ENCODE measurements around the gene NDUFC1.
"Not testable (repeated sequence)": the region's sequence is repeated elsewhere in the genome, so short reads cannot be mapped to it uniquely, and the experiment has no call there.

The NDUFC1 gene

GRCh38 chr4:139299536-139299935, 2.7 kb downstream of the NDUFC1 start:
- no peak for DNase-seq (ENCODE audit: low read depth in 2 of 2)

GRCh38 chr4:139297001-139297410, 5.3 kb downstream of the NDUFC1 start:
- DNase-seq (ENCODE audit: low read depth in 2 of 2), result no peak

GRCh38 chr4:139295942-139296299, 6.4 kb downstream of the NDUFC1 start:
- no peak for DNase-seq (ENCODE audit: low read depth in 2 of 2)

GRCh38 chr4:139295206-139295941, 6.9 kb downstream of the NDUFC1 start:
- peak; percentile 100 for DNase-seq (ENCODE audit: low read depth in 2 of 2)

- no peak for DNase-seq (ENCODE audit: low read depth in 2 of 2)
These were observed 16.0 kb downstream of the NDUFC1 start for GRCh38 chr4:139286186-139286698.

- no peak for DNase-seq (ENCODE audit: low read depth in 2 of 2)
These were observed 19.6 kb downstream of the NDUFC1 start for GRCh38 chr4:139282721-139283075.

GRCh38 chr4:139282065-139282720, 20.1 kb downstream of the NDUFC1 start:
- DNase-seq (ENCODE audit: low read depth in 2 of 2), result no peak

GRCh38 chr4:139279760-139280620, 22.3 kb downstream of the NDUFC1 start, which contains the start of gene MGARP:
MGARP (minus strand) TSS chr4:139280225; CDS start chr4:139280158, 67 bp downstream.
- peak in 1 of 2 donors; percentile 12 for DNase-seq (ENCODE audit: low read depth in 2 of 2)

GRCh38 chr4:139278912-139279759, 23.1 kb downstream of the NDUFC1 start:
- no peak for DNase-seq (ENCODE audit: low read depth in 2 of 2)

GRCh38 chr4:139278485-139278884, 23.8 kb downstream of the NDUFC1 start:
- DNase-seq (ENCODE audit: low read depth in 2 of 2), result no peak

- no peak for DNase-seq (ENCODE audit: low read depth in 2 of 2)
These were observed 27.0 kb downstream of the NDUFC1 start for GRCh38 chr4:139275281-139275735.

- no peak for DNase-seq (ENCODE audit: low read depth in 2 of 2)
These were observed 27.5 kb downstream of the NDUFC1 start for GRCh38 chr4:139274790-139275189.

- no peak for DNase-seq (ENCODE audit: low read depth in 2 of 2)
These were observed 28.4 kb downstream of the NDUFC1 start for GRCh38 chr4:139273835-139274234.

GRCh38 chr4:139267301-139267700, 35.0 kb downstream of the NDUFC1 start:
- no peak for DNase-seq (ENCODE audit: low read depth in 2 of 2)

- DNase-seq (ENCODE audit: low read depth in 2 of 2), result peak; percentile 65
These were observed 35.6 kb downstream of the NDUFC1 start for GRCh38 chr4:139266583-139267257.

GRCh38 chr4:139266208-139266582, 36.1 kb downstream of the NDUFC1 start:
- DNase-seq (ENCODE audit: low read depth in 2 of 2), result no peak

- no peak for DNase-seq (ENCODE audit: low read depth in 2 of 2)
These were observed 36.6 kb downstream of the NDUFC1 start for GRCh38 chr4:139265654-139266053.

GRCh38 chr4:139256349-139256748, 45.9 kb downstream of the NDUFC1 start:
- DNase-seq (ENCODE audit: low read depth in 2 of 2), result no peak

- not testable (repeated sequence) for DNase-seq (ENCODE audit: low read depth in 2 of 2)
These were observed 46.7 kb downstream of the NDUFC1 start for GRCh38 chr4:139255581-139255980.

GRCh38 chr4:139253713-139254112, 48.6 kb downstream of the NDUFC1 start:
- DNase-seq (ENCODE audit: low read depth in 2 of 2), result no peak

- DNase-seq (ENCODE audit: low read depth in 2 of 2), result no peak
These were observed 49.2 kb downstream of the NDUFC1 start for GRCh38 chr4:139253046-139253445.
